ENCODE measurements around the gene RHOJ.
"Not testable (repeated sequence)": the region's sequence is repeated elsewhere in the genome, so short reads cannot be mapped to it uniquely, and the experiment has no call there.

RHOJ gene

GRCh38 chr14:63269561-63270225 lies 65.5 kb downstream of the RHOJ start:
- DNase-seq: no peak

GRCh38 chr14:63273129-63273528 lies 68.9 kb downstream of the RHOJ start:
- DNase-seq: no peak

- no peak for DNase-seq
These were observed 69.7 kb downstream of the RHOJ start for GRCh38 chr14:63273717-63274655.

DNA sequence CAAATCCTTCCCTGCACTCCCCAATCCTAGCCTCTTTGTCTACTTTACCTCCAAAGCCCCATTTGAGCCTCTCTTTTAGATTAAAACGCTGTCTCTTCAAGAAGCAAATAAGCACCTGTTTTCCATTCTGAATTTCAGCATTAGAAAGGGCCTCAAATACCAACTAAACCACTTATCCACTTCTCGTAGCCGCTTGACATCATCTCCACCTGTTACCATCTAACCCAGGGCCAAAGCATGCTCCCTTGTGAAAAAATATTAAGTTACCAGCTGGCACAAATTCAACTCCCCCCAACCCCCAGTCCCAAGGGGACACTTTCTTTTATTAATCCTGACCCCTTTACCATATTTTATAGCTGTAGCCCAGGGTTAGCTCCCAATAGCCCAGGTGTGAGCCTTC lies 71.4 kb downstream of the RHOJ start:
- DNase-seq: no peak

- no peak for DNase-seq
These were observed 71.8 kb downstream of the RHOJ start for GRCh38 chr14:63276016-63276415.

GRCh38 chr14:63276492-63277342 lies 72.5 kb downstream of the RHOJ start:
- peak; percentile 65 for DNase-seq

- DNase-seq: no peak
These were observed 73.4 kb downstream of the RHOJ start for GRCh38 chr14:63277591-63278183.

GRCh38 chr14:63279933-63280332 lies 75.7 kb downstream of the RHOJ start:
- DNase-seq: not testable (repeated sequence)

DNA sequence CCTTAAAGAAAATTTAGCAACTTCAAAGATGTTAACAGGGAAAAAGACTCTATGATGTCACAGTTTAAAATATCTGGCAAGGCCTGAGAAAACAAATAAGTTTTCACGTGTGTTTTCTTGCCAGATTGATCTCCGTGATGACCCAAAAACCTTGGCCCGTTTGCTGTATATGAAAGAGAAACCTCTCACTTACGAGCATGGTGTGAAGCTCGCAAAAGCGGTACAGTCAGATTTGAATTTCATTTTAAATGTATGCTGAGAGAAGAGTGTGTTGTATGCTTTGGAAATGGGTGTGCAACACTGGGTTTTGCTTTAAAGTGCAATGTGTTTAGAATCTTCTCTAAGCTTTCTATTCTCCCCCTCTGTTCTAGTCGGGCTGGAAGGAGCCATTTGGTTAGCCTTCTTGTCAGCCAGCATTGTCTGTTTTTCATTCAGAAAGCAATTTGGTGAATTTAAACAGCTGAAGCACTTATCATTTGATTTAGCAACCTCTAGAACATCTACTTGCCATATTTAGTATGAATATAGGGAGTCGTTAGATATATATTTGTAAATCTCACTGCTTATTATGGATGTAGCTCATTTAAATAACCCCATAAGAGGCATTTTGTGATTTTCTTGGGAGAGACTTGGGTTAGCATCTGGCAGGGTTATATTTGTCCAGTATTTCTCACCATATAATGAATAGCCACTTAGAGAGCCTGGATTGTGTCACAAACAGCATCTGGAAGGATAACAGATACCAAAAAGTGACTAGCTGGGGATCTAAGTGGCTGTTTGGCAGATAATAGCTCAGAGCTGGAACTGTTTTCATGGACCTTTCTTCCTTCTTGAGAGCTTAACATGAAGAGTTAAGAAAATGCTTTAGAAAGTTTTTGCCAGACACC lies 79.0 kb downstream of the RHOJ start:
- DNase-seq: no peak

- DNase-seq: no peak
These were observed 79.6 kb downstream of the RHOJ start for GRCh38 chr14:63283884-63284248.

- peak; percentile 87 for DNase-seq
These were observed 81.8 kb downstream of the RHOJ start for GRCh38 chr14:63286071-63286470.

GRCh38 chr14:63287666-63288483 lies 83.6 kb downstream of the RHOJ start:
- no peak for DNase-seq

- no peak for DNase-seq
These were observed 84.6 kb downstream of the RHOJ start for GRCh38 chr14:63288853-63289252.

- DNase-seq: no peak
These were observed 86.6 kb downstream of the RHOJ start for GRCh38 chr14:63290741-63291430.

DNA sequence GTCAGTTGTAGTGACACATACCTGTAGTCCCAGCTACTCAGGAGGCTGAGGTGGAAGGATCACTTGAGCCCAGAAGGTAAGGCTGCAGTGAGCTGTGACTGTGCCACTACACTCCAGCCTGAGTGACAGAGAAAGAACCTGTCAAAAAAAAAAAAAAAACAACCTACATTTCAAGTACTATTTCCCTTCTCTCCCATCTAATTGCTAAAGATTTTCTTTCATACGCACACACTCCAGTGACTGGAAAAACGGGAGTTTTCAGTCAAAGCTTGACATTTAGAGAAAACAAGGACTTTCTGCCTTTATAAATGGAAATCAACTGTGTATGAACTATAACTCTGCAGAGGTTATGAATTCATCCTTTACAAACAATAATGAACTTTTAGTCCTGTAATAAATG lies 88.6 kb downstream of the RHOJ start:
- DNase-seq: no peak

- DNase-seq: no peak
These were observed 91.0 kb downstream of the RHOJ start for GRCh38 chr14:63295231-63295685.

DNA sequence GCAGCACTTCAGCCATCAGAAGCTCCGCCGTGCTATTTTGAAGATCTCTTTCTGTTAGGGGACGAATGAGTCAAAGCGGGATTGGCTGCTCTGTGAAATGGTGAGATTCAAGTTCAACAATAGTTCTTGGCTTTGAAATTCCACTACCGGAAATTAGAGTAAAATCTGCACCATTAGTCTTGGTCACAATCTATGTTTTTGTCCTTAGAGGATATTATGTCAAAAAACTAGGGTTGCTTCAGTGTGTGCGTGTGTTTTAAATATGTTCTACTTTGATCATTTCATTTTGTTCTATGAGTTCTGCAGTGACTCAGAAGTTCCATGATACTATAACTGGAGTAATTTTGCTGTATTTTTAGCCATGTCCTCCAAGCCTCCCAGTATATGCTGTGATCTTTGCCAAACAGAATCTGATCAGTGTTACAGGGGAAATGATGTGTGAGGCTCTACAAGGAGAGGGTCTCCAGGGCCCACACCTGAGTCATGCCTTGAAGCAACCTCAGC lies 91.9 kb downstream of the RHOJ start:
- no peak for DNase-seq

GRCh38 chr14:63297372-63298063 lies 93.3 kb downstream of the RHOJ start:
- DNase-seq: no peak

DNA sequence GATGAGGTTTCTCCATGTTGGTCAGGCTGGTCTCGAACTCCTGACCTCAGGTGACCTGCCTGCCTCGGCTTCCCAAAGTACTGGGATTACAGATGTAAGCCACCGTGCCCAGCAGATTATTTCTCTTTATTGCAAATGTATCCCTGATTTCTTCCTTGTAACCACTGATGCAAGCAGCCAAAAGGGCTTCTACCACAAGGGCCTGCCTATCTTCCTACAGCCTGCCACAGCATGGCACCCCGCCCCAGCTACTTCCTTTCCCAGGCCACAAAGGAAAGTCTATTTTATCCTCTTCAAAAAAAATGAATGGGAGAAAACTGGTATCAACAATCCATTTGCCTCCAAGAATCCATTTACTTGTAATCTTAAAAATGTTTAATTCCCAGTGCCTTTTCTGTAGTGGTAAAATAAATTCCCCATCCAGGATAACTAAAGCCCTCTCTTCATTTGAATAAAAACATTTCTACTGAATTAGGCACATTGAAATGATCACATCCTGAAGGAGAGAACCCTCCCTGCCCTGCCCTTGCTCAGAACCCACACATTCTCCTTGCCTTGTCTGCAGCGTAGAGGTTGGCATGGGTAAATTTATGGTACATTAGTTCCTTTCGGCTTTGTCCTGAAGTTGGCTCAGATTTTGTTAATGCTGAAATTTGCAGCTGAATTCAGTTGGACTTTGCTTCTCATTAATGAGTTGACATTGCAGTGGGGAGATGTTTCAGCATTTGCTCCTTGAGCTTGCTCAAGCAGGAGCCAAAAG lies 95.3 kb downstream of the RHOJ start:
- no peak for DNase-seq

Data from DMS53 (cell line).